Fibroblast of lung (primary cell): ENCODE results near the gene PCYT1A.

Source experiments
- EZH2 ChIP-seq: IDR thresholded peaks from 2 replicates; pipeline ENCODE4 v1.5.1; 2012; ENCODE audit warnings: low read length, control low read depth, mild to moderate bottlenecking; ENCODE audit errors: missing control alignments
- TF ChIP-seq, protein P1 (sequence below), 2 donors: IDR thresholded peaks in 1 of 2; conservative IDR thresholded peaks in 1 of 2; 1 replicate in 1 of 2; 2 replicates in 1 of 2; pipeline ENCODE4 v1.5.1; 2011 to 2012; ENCODE audit warnings: low read length in 2 of 2, control low read depth in 1 of 2, inconsistent platforms in 1 of 2, low read depth in 1 of 2, mild to moderate bottlenecking in 1 of 2

DNA sequence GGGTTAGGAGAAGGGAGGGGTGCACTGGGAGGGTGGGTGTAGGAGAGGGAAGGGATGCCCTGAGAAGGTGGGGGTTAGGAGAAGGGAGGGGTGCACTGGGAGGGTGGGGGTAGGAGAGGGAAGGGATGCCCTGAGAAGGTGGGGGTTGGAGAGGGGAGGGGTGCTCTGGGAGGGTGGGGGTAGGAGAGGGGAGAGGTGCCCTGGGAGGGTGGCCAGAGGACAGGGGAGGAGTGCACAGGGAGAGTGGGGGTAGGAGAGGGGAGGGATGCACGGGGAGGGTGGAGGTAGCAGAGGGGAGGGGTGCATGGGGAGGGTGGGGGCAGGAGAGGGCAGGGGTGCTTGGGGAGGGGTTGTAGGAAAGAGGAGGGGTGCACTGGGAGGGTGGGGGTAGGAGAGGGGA lies 47.5 kb upstream of the PCYT1A start:
- TF ChIP-seq, protein P1, sequence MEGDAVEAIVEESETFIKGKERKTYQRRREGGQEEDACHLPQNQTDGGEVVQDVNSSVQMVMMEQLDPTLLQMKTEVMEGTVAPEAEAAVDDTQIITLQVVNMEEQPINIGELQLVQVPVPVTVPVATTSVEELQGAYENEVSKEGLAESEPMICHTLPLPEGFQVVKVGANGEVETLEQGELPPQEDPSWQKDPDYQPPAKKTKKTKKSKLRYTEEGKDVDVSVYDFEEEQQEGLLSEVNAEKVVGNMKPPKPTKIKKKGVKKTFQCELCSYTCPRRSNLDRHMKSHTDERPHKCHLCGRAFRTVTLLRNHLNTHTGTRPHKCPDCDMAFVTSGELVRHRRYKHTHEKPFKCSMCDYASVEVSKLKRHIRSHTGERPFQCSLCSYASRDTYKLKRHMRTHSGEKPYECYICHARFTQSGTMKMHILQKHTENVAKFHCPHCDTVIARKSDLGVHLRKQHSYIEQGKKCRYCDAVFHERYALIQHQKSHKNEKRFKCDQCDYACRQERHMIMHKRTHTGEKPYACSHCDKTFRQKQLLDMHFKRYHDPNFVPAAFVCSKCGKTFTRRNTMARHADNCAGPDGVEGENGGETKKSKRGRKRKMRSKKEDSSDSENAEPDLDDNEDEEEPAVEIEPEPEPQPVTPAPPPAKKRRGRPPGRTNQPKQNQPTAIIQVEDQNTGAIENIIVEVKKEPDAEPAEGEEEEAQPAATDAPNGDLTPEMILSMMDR (conservative IDR thresholded peaks at IDR 0.05 in 1 of 2, IDR thresholded peaks at IDR 0.05 in 1 of 2; ENCODE audit: low read depth in 1 of 2, low read length in 2 of 2), result no peak
- no peak for TF ChIP-seq EZH2
